Muscle layer of colon (tissue), 2 donors: ENCODE data around the gene FNBP1.

Source experiments
- H3K27ac ChIP-seq: one replicate; pipeline ENCODE4 v1.7.0; 2013; ENCODE audit warnings: low read depth, mild to moderate bottlenecking, low read length, moderate library complexity
- H3K27me3 ChIP-seq, 2 donors: one replicate each; pipeline ENCODE4 v1.7.0; 2013; ENCODE audit warnings: low read length in 2 of 2, mild to moderate bottlenecking in 2 of 2; ENCODE audit not compliant: insufficient read depth in 2 of 2, control insufficient read depth in 1 of 2
- H3K36me3 ChIP-seq: one replicate; pipeline ENCODE4 v1.7.0; 2013; ENCODE audit warnings: mild to moderate bottlenecking, low read length; ENCODE audit not compliant: insufficient read depth
- H3K4me1 ChIP-seq: one replicate; pipeline ENCODE4 v1.7.0; 2013; ENCODE audit warnings: mild to moderate bottlenecking, low read length; ENCODE audit not compliant: insufficient read depth
- H3K4me3 ChIP-seq, 2 donors: one replicate each; pipeline ENCODE4 v1.7.0; 2013; ENCODE audit warnings: low read length in 2 of 2, low read depth in 1 of 2, mild to moderate bottlenecking in 1 of 2, moderate library complexity in 1 of 2
- H3K9ac ChIP-seq: one replicate; pipeline ENCODE4 v1.7.0; 2013; ENCODE audit warnings: low read length
- H3K9me3 ChIP-seq: one replicate; pipeline ENCODE4 v1.7.0; 2013; ENCODE audit warnings: mild to moderate bottlenecking, low read length
- donor health status: abdominal sarcoma.
- donor health status: Adenocarcinoma of cecum.

FNBP1 gene

GRCh38 chr9:129904734-129905133 is 138.3 kb downstream of the FNBP1 start:
- Histone ChIP-seq H3K4me3 (no peak overlapping the region), H3K9ac (no peak overlapping the region), H3K9me3 (no peaks in the 10 kb centered on the region), H3K4me1 (no peaks in the 10 kb centered on the region), H3K36me3 (peaks cover 67% of the 10 kb centered on the region), H3K27me3 (no peaks in the 10 kb centered on the region), H3K27ac (no peak overlapping the region)

GRCh38 chr9:129902740-129903134 is 140.3 kb downstream of the FNBP1 start:
- Histone ChIP-seq H3K9me3 (no peaks in the 10 kb centered on the region), H3K27me3 (no peaks in the 10 kb centered on the region), H3K27ac (no peak overlapping the region), H3K9ac (no peak overlapping the region), H3K4me3 (no peak overlapping the region), H3K36me3 (peaks cover 70% of the 10 kb centered on the region), H3K4me1 (no peaks in the 10 kb centered on the region)

GRCh38 chr9:129901993-129902739 is 140.8 kb downstream of the FNBP1 start:
- H3K36me3 ChIP-seq: peaks cover 65% of the 10 kb centered on the region
- H3K4me3 ChIP-seq: no peak overlapping the region
- no peaks in the 10 kb centered on the region for H3K4me1 ChIP-seq
- H3K9me3 ChIP-seq: no peaks in the 10 kb centered on the region
- H3K27ac ChIP-seq: no peak overlapping the region
- no peak overlapping the region for H3K9ac ChIP-seq
- H3K27me3 ChIP-seq: no peaks in the 10 kb centered on the region

DNA sequence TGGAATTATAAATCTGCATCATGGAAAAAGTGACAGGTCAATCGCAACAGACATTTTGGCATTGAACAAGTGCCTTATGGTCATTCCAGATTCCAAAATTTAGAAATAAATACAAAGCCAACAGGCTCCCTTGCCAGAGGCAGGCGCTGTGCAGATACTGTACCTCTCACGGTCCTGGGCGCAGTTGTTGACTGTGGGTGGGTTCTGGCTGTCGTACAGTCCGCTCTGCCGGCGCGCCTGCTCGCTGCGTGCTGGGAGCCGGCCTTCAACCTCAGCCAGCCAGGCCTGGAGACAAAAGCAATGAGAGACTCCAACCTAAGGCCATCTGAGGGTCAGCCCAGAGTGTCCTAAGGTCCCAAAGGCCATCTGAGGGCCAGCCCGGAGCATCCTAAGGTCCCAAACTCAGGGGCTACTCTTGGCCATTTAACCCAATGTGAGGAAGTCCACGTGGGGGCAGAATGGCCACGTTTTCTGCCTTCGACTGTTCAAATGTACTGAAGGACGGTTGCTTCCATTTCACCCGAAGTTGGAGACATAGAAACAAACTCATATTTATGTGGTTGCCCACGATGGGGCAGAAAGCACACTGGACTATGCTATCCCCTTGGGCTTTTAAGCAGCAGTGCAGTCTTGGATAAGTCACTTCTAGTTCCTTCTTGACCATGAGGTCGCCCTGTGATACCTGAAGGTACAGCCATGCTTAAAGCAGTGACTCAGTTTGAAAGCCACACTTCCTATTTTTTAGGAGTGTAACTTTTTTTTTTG is 142.5 kb downstream of the FNBP1 start:
- no peak overlapping the region for H3K27ac ChIP-seq
- H3K4me1 ChIP-seq: no peaks in the 10 kb centered on the region
- H3K9ac ChIP-seq: no peak overlapping the region
- no peak overlapping the region for H3K4me3 ChIP-seq
- peaks cover 69% of the 10 kb centered on the region for H3K36me3 ChIP-seq
- H3K27me3 ChIP-seq: no peaks in the 10 kb centered on the region
- no peaks in the 10 kb centered on the region for H3K9me3 ChIP-seq

GRCh38 chr9:129899620-129900019 is 143.4 kb downstream of the FNBP1 start:
- H3K27me3 ChIP-seq: no peaks in the 10 kb centered on the region
- H3K4me3 ChIP-seq: no peak overlapping the region
- H3K36me3 ChIP-seq: peaks cover 77% of the 10 kb centered on the region
- H3K9me3 ChIP-seq: no peaks in the 10 kb centered on the region
- no peaks in the 10 kb centered on the region for H3K4me1 ChIP-seq
- H3K9ac ChIP-seq: no peak overlapping the region
- no peak overlapping the region for H3K27ac ChIP-seq

DNA sequence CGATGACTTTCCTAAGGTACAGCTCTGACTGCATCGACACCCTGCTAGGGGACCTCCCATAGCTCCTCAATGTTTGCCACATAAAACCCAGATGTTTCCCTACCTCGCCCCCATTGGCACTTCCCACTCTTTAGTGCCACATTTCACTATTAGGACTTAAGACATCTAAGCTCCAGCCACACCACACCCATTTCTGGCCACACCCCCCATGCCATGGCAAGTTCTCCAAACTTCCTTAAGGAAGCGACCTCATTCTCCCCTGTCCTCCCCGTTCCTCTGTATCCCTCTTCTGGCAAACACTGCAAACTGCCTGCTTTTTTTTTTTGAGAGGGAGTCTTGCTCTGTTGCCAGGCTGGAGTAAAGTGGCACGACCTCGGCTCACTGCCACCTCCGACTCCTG is 144.8 kb downstream of the FNBP1 start:
- H3K4me3 ChIP-seq: no peak overlapping the region
- H3K4me1 ChIP-seq: peaks cover under 1% of the 10 kb centered on the region
- no peak overlapping the region for H3K27ac ChIP-seq
- H3K9me3 ChIP-seq: no peaks in the 10 kb centered on the region
- H3K36me3 ChIP-seq: peaks cover 79% of the 10 kb centered on the region
- H3K27me3 ChIP-seq: no peaks in the 10 kb centered on the region
- H3K9ac ChIP-seq: no peak overlapping the region

GRCh38 chr9:129897263-129897662 is 145.7 kb downstream of the FNBP1 start:
- no peaks in the 10 kb centered on the region for H3K27me3 ChIP-seq
- H3K27ac ChIP-seq: no peak overlapping the region
- peaks cover 72% of the 10 kb centered on the region for H3K36me3 ChIP-seq
- peaks cover 9% of the 10 kb centered on the region for H3K4me1 ChIP-seq
- H3K9me3 ChIP-seq: no peaks in the 10 kb centered on the region
- H3K9ac ChIP-seq: no peak overlapping the region
- H3K4me3 ChIP-seq: no peak overlapping the region

DNA sequence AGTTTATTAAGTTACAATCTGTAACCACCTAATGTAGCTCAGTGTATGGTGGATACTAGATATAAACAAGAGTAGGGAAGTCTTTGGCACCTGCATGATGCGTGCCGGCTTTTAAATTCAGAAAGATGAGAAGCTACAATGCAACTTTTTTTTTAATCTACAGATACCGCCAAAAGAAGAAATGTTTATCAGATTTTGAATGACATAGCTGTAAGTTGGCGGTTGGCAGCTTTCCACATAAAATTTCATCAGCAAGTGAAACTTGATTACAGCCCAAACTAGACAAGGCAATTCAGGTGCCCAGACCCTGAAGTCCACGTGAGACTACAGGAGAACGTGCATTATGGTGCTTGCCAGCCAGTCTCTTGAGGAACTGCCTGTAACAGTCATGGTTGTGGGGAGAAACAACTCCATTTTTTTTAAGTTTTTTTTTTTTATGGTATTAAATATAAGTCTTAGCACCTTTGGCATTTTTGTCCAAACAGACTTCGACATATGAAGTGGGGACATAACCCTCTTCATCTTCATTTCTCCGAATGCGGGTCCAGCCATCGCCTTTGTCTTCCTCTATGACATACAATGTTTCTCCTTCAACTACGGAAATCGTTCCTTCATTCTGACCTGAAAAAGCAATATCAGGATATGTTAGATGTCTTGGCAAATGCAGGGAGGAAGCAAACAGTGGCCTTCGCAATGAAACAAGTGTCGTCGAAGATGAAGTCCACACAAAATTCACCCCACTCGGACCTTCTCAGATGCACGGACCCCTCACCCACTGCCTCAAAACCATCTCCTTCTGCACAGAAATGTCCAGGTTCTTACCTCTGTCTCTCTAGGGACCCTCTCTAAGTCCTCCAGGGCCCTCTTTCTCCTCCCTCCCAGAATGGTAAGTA is 147.4 kb downstream of the FNBP1 start:
- H3K27me3 ChIP-seq: no peaks in the 10 kb centered on the region
- no peak overlapping the region for H3K27ac ChIP-seq
- H3K4me1 ChIP-seq: peaks cover 24% of the 10 kb centered on the region
- H3K9ac ChIP-seq: no peak overlapping the region
- no peak overlapping the region for H3K4me3 ChIP-seq
- peaks cover 67% of the 10 kb centered on the region for H3K36me3 ChIP-seq
- no peaks in the 10 kb centered on the region for H3K9me3 ChIP-seq

- Histone ChIP-seq H3K9ac (no peak overlapping the region), H3K4me3 (no peak overlapping the region), H3K27ac (no peak overlapping the region), H3K9me3 (no peaks in the 10 kb centered on the region), H3K4me1 (peaks cover 31% of the 10 kb centered on the region), H3K36me3 (peaks cover 63% of the 10 kb centered on the region), H3K27me3 (no peaks in the 10 kb centered on the region)
Measured at GRCh38 chr9:129894120-129894823, 148.7 kb downstream of the FNBP1 start.

GRCh38 chr9:129891569-129891968 is 151.4 kb downstream of the FNBP1 start:
- H3K27ac ChIP-seq: peak overlapping the region; percentile 65

More at GRCh38 chr9:129891569-129891968, 151.4 kb downstream of the FNBP1 start:
- Histone ChIP-seq H3K36me3 (peaks cover 60% of the 10 kb centered on the region), H3K27me3 (no peaks in the 10 kb centered on the region), H3K4me3 (no peak overlapping the region), H3K9me3 (no peaks in the 10 kb centered on the region), H3K4me1 (peaks cover 41% of the 10 kb centered on the region), H3K9ac (peak overlapping the region; percentile 31)
